Measurements from ENCODE around the gene GFOD1.

GFOD1 gene

GRCh38 chr6:13349811-13350506 lies 137.4 kb downstream of the GFOD1 start:
- Histone ChIP-seq H3K9ac (ENCODE audit: low read depth, low read length, poor library complexity, severe bottlenecking) (no peak overlapping the region), H3K9me2 (replicated peaks; ENCODE audit: low read depth, low read length) (no peaks in the 10 kb centered on the region), H3F3A (ENCODE audit: low read depth) (no peaks in the 10 kb centered on the region), H2AFZ (ENCODE audit: low read length) (no peak overlapping the region), H4K20me1 (ENCODE audit: insufficient read depth, low read length, poor library complexity, severe bottlenecking) (no peaks in the 10 kb centered on the region), H3K4me2 (ENCODE audit: low read depth, low read length, poor library complexity, severe bottlenecking) (no peak overlapping the region), H3K9me3 (ENCODE audit: insufficient read depth, low read depth, low read length) (no peaks in the 10 kb centered on the region), H3K79me2 (ENCODE audit: insufficient read depth, low read length) (no peaks in the 10 kb centered on the region), H3K4me3 (ENCODE audit: low read length, poor library complexity, severe bottlenecking) (no peak overlapping the region), H3K4me1 (ENCODE audit: insufficient read depth, low read length, poor library complexity, severe bottlenecking) (peaks cover 9% of the 10 kb centered on the region), H3K27me3 (ENCODE audit: insufficient read depth, low read length, poor library complexity, severe bottlenecking) (no peaks in the 10 kb centered on the region), H3K36me3 (ENCODE audit: insufficient read depth, low read length) (no peaks in the 10 kb centered on the region)
- TF ChIP-seq EZH2phosphoT487 (IDR thresholded peaks at IDR 0.05; ENCODE audit: borderline replicate concordance): no peak
- TF ChIP-seq CTCF (conservative IDR thresholded peaks at IDR 0.05; ENCODE audit: low read length): no peak

DNA sequence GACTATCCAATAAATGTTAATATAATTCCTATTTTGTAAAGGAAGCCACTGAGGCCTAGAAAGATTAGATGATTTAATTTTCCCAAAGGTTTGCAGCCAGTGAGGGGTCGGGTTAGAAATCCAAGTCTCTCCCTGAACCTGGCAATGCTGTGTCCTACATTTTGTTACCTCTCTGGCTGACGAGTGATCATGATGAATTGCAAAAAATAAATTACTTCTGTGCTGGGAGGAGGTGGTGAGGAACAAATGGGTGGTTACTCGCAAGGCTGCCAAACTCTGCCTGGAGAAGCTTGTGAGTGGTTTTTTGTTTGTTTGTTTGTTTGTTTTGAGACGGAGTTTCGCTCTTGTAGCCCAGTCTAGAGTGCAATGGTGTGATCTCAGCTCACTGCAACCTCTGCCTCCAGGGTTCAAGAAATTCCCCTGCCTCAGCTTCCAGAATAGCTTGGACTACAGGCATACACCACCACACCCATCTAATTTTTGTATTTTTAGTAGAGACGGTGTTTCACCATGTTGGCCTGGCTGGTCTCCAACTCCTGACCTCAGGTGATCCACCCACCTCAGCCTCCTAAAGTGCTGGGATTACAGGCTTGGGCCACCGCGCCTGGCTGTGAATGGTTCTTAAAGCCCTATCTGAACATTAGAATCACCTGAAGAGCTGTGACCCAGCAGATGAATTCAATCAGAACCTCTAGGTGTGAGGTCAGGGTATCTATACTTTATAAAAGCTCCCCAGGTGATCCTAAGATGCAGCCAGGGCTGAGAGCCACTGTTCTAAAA lies 138.9 kb downstream of the GFOD1 start:
- Histone ChIP-seq H3F3A (ENCODE audit: low read depth) (no peaks in the 10 kb centered on the region), H2AFZ (ENCODE audit: low read length) (no peak overlapping the region), H3K79me2 (ENCODE audit: insufficient read depth, low read length) (no peaks in the 10 kb centered on the region), H3K27me3 (ENCODE audit: insufficient read depth, low read length, poor library complexity, severe bottlenecking) (no peaks in the 10 kb centered on the region), H3K9me3 (ENCODE audit: insufficient read depth, low read depth, low read length) (no peaks in the 10 kb centered on the region), H3K4me3 (ENCODE audit: low read length, poor library complexity, severe bottlenecking) (no peak overlapping the region), H3K9ac (ENCODE audit: low read depth, low read length, poor library complexity, severe bottlenecking) (no peak overlapping the region), H4K20me1 (ENCODE audit: insufficient read depth, low read length, poor library complexity, severe bottlenecking) (no peaks in the 10 kb centered on the region), H3K36me3 (ENCODE audit: insufficient read depth, low read length) (no peaks in the 10 kb centered on the region), H3K9me2 (replicated peaks; ENCODE audit: low read depth, low read length) (no peaks in the 10 kb centered on the region), H3K4me2 (ENCODE audit: low read depth, low read length, poor library complexity, severe bottlenecking) (no peak overlapping the region), H3K4me1 (ENCODE audit: insufficient read depth, low read length, poor library complexity, severe bottlenecking) (no peaks in the 10 kb centered on the region)
- no peak for TF ChIP-seq CTCF (conservative IDR thresholded peaks at IDR 0.05; ENCODE audit: low read length)

DNA sequence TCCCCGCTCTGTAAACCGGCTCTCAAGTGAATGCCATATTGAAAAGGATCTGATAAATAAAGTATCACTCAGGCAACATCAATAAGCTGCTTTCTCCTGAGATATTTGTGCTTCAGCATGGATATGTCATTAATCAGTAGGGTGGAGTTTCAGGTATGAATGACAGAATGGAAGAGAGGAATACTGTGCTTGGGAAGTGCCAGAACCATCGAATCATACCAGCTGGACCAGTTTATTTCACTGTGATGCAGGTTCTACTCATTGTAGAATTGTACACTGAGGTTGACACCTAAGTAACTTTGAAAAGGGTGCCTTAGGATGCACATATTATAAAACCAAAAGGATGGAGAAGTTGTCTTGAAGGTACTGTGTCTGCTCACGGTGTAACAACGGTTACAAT lies 141.2 kb downstream of the GFOD1 start:
- no peaks in the 10 kb centered on the region for H3K27me3 ChIP-seq (ENCODE audit: insufficient read depth, low read length, poor library complexity, severe bottlenecking)
- no peaks in the 10 kb centered on the region for H3F3A ChIP-seq (ENCODE audit: low read depth)
- H3K4me1 ChIP-seq (ENCODE audit: insufficient read depth, low read length, poor library complexity, severe bottlenecking): no peaks in the 10 kb centered on the region
- no peaks in the 10 kb centered on the region for H4K20me1 ChIP-seq (ENCODE audit: insufficient read depth, low read length, poor library complexity, severe bottlenecking)
- no peak overlapping the region for H3K4me2 ChIP-seq (ENCODE audit: low read depth, low read length, poor library complexity, severe bottlenecking)
- no peak overlapping the region for H3K4me3 ChIP-seq (ENCODE audit: low read length, poor library complexity, severe bottlenecking)
- no peak overlapping the region for H3K9ac ChIP-seq (ENCODE audit: low read depth, low read length, poor library complexity, severe bottlenecking)
- H3K79me2 ChIP-seq (ENCODE audit: insufficient read depth, low read length): no peaks in the 10 kb centered on the region
- H3K9me2 ChIP-seq (replicated peaks; ENCODE audit: low read depth, low read length): no peaks in the 10 kb centered on the region
- H2AFZ ChIP-seq (ENCODE audit: low read length): no peak overlapping the region
- H3K36me3 ChIP-seq (ENCODE audit: insufficient read depth, low read length): no peaks in the 10 kb centered on the region
- TF ChIP-seq EZH2phosphoT487 (IDR thresholded peaks at IDR 0.05; ENCODE audit: borderline replicate concordance): no peak
- H3K9me3 ChIP-seq (ENCODE audit: insufficient read depth, low read depth, low read length): no peaks in the 10 kb centered on the region
